ENCODE results near the gene AHSA1. TPM values are rescaled to one million over a fixed set of nuclear protein-coding genes. Genes with fewer than 3 reads are reported as not detected.
A peak's percentile ranks its signal among the peaks of the same experiment; 100 is the strongest.

Gene AHSA1
- total and polyA plus RNA-seq, 3 donors from 2014 or later = 250 to 379 (median 303) TPM

GRCh38 chr14:77458249-77458950 lies 507 bp downstream of the AHSA1 start:
- peak overlapping the region; percentile 93 to 99 for H3K4me3 ChIP-seq
- no peaks in the 10 kb centered on the region for H3K27me3 ChIP-seq
- 0 to 1% methylated on average over 15 to 29 of the region's 29 CpGs for WGBS, 2 donors
- no peaks in the 10 kb centered on the region for H3K36me3 ChIP-seq (ENCODE audit: low read depth, missing control alignments)
- peak overlapping the region; percentile 92 to 99 for H3K27ac ChIP-seq
- no peak for TF ChIP-seq CTCF (IDR thresholded peaks at IDR 0.05)
- TF ChIP-seq POLR2A (IDR thresholded peaks at IDR 0.05) = no peak
- intact Hi-C loops (cut with DNase I; ENCODE audit: low total_unique reads) = no loop called here
- DNase-seq = peak; percentile 52
- H3K9me3 ChIP-seq = no peaks in the 10 kb centered on the region
- peaks cover 21% of the 10 kb centered on the region for H3K4me1 ChIP-seq

- DNase-seq = peak; percentile 94
- Histone ChIP-seq H3K27me3 (no peaks in the 10 kb centered on the region), H3K27ac (peak overlapping the region; percentile 92 to 99), H3K36me3 (ENCODE audit: low read depth, missing control alignments) (no peaks in the 10 kb centered on the region), H3K4me3 (peak overlapping the region; percentile 93 to 99), H3K9me3 (no peaks in the 10 kb centered on the region), H3K4me1 (peaks cover 21% of the 10 kb centered on the region)
- intact Hi-C loops (cut with DNase I; ENCODE audit: low total_unique reads) = no loop called here
- TF ChIP-seq POLR2A (IDR thresholded peaks at IDR 0.05) = no peak
- TF ChIP-seq CTCF (IDR thresholded peaks at IDR 0.05) = peak; percentile 71 to 81 (median 76)
- 20 to 23% methylated on average over 13 of the region's 13 CpGs for WGBS, 2 donors
Observed at GRCh38 chr14:77459072-77459723, 1.3 kb downstream of the AHSA1 start.

GRCh38 chr14:77467801-77468200 lies 9.9 kb downstream of the AHSA1 start:
- no peak overlapping the region for H3K4me3 ChIP-seq
- 71 to 75% methylated on average over 5 of the region's 5 CpGs for WGBS, 2 donors
- TF ChIP-seq CTCF (IDR thresholded peaks at IDR 0.05) (no peak), POLR2A (IDR thresholded peaks at IDR 0.05) (no peak)
- DNase-seq = no peak
- no peak overlapping the region for H3K27ac ChIP-seq
- no peaks in the 10 kb centered on the region for H3K4me1 ChIP-seq
- no peaks in the 10 kb centered on the region for H3K27me3 ChIP-seq
- H3K9me3 ChIP-seq = no peaks in the 10 kb centered on the region
- intact Hi-C loops (cut with DNase I; ENCODE audit: low total_unique reads) = loop anchor here (5.0 kb wide), 1 partner anchor 74 kb away; no protein-coding TSS in a partner anchor
- H3K36me3 ChIP-seq (ENCODE audit: low read depth, missing control alignments) = no peaks in the 10 kb centered on the region

GRCh38 chr14:77469067-77469505 lies 11.2 kb downstream of the AHSA1 start:
- Histone ChIP-seq H3K27me3 (no peaks in the 10 kb centered on the region), H3K27ac (no peak overlapping the region), H3K36me3 (ENCODE audit: low read depth, missing control alignments) (no peaks in the 10 kb centered on the region), H3K4me3 (no peak overlapping the region), H3K4me1 (no peaks in the 10 kb centered on the region), H3K9me3 (no peaks in the 10 kb centered on the region)
- intact Hi-C loops (cut with DNase I; ENCODE audit: low total_unique reads) = loop anchor here (5.0 kb wide), 1 partner anchor 73 kb away; no protein-coding TSS in a partner anchor
- 83 to 92% methylated on average over 14 of the region's 14 CpGs for WGBS, 2 donors
- TF ChIP-seq CTCF (IDR thresholded peaks at IDR 0.05) = no peak
- TF ChIP-seq POLR2A (IDR thresholded peaks at IDR 0.05) = no peak
- no peak for DNase-seq

Data from testis (tissue), 3 donors.